GM12801 (cell line): ENCODE results near the gene KCNQ2.

Source experiments
- CTCF ChIP-seq: IDR thresholded peaks from one replicate; pipeline ENCODE4 v1.5.1; 2011; ENCODE audit warnings: control low read depth; ENCODE audit not compliant: insufficient read length; ENCODE audit errors: extremely low read depth

KCNQ2 gene

GRCh38 chr20:63491635-63492230 lies 19.3 kb upstream of the KCNQ2 start:
- no peak for TF ChIP-seq CTCF

DNA sequence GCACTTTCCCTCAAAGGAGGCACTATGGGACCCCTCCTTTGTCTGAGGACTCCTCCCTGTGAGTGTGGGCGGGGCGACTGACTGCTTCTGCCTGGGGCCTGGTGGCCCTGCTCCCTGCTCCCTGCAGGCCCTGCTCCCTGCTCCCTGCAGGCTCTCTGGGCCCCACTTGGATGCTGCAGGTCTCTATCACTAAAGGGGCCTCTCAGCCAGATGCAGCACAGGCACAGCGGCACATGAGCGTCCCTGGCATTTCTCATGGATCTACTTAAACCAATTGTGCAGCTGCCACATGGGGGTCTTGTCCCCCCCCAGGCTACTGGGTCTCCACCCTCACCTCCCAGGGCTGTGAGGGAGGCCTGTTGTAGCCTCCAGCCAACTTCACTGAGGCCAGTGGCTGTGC lies 18.6 kb upstream of the KCNQ2 start:
- no peak for TF ChIP-seq CTCF

DNA sequence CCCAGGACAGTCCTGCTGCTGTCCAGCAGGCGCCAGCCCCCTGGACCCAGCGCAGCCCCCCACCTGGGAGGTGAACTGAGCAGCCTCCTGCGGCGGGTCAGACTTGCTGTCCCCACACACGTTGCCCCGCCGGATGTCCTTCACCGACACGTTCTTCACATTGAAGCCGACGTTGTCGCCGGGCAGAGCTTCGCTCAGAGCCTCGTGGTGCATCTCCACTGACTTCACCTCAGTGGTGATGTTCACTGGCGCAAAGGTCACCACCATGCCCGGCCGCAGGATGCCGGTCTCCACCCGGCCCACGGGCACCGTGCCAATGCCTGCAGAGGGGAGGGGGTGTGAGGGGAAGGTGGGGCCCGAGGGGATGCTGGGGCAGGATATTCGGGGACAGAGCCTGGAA lies 18.0 kb upstream of the KCNQ2 start:
- TF ChIP-seq CTCF, result no peak

GRCh38 chr20:63488315-63489251 lies 16.1 kb upstream of the KCNQ2 start:
- no peak for TF ChIP-seq CTCF

DNA sequence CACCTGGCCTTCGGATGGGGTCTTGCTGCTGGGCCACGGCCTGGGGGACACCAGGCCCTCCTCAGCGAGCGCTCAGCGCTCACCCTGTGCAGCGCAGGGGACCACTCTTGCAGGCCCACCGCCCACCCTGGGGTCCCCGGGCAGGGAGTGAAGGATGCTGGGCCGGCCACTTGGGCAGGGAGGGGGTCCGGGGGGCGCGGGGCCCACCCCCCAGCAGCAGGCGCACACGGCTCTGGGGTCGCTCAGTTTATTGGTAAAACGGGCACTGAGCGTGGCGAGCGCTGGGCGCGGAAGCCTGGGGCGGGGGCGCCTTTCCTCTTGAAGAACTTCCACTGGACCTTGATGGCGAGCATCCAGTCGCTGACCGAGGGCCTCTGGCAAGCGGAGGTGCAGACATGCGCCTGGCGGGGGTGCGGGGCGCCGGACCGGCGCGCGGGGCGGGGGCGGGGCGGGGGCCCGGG lies 15.4 kb upstream of the KCNQ2 start:
- TF ChIP-seq CTCF, result no peak

DNA sequence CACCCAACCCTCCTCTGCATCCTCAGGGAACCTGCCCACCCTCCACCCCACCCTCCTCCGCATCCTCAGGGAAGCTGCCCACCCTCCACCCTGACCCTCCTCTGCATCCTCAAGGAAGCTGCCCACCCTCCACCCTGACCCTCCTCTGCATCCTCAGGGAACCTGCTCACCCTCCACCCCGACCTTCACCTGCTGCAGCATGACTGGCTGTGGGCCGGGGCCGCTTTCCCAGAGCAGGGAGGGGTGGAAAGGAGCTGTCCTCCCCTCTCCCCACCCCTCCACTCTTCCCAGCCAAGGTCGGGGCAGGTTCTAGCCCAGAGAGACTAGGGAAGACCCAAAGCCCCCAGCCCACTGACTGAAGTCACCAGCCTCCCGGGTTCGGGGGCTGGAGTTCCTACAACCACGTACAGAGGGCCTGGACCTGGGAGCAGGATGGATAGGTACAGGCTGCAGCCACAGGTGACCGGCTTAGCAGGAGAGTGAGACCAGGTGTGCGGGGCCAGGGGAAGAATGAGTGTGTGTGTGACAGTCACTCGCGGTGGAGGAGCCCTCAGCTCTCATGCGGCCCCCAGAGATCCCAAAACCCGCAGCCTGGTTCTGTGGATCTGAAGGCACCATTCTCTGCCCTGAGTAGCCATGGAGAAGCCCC lies 14.8 kb upstream of the KCNQ2 start:
- no peak for TF ChIP-seq CTCF

DNA sequence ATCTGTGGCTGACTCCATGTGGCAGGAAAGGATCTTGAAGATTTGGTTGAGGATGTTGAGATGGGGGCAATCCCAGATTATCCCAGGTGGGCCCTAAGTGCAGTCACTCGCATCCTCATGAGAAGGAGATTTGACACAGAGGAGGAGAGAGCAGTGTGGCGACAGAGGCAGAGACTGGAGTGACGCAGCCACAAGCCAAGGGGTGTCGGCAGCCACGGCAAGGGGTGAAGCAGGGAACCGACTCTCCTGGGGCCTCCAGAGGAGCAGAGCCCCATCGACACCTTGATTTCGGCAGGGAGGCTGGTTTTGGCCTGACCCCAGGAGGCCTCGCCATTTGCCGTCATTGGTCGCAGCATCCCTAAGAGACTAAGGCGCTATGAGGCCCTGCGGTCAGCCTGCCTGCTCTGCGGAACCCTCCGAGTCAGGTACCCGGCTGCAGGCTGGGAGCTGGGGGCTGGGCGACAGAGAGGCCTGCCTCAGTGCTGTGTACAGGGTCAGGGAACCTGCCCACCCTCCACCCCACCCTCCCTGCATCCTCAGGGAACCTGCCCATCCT lies 13.9 kb upstream of the KCNQ2 start:
- TF ChIP-seq CTCF, result no peak
